GM23338 (cell line): Measurements from ENCODE around the gene CCR7.

ENCODE experiments used
- EZH2 ChIP-seq: fragments of 200-600 bp; sonication (generic); IDR thresholded peaks from one replicate; pipeline ENCODE4 v1.8.0; 2017; ENCODE audit warnings: antibody characterized with exemption, mild to moderate bottlenecking, low read depth; ENCODE audit not compliant: unreplicated experiment
- EZH2phosphoT487 ChIP-seq: fragments of 200-600 bp; sonication (generic); IDR thresholded peaks from one replicate; pipeline ENCODE4 v1.8.1; 2018; ENCODE audit warnings: antibody characterized with exemption; ENCODE audit not compliant: unreplicated experiment
- POLR2AphosphoS5 ChIP-seq: IDR thresholded peaks from 2 replicates; pipeline ENCODE4 v1.6.1; 2016; ENCODE audit warnings: antibody characterized with exemption, low read depth
- TF ChIP-seq, protein P1 (sequence below): IDR thresholded peaks from 2 replicates; pipeline ENCODE4 v1.6.1; 2016; ENCODE audit warnings: antibody characterized with exemption
- TF ChIP-seq, protein P2 (sequence below), 2 experiments: fragments of 200-600 bp in 1 of 2; sonication (generic) in 1 of 2; conservative IDR thresholded peaks; 2 replicates each; pipeline versions ENCODE4 v1.5.1 to v1.6.1; 2016 to 2017; ENCODE audit warnings: antibody characterized with exemption in 2 of 2, low read depth in 2 of 2, mild to moderate bottlenecking in 2 of 2, moderate library complexity in 1 of 2

DNA sequence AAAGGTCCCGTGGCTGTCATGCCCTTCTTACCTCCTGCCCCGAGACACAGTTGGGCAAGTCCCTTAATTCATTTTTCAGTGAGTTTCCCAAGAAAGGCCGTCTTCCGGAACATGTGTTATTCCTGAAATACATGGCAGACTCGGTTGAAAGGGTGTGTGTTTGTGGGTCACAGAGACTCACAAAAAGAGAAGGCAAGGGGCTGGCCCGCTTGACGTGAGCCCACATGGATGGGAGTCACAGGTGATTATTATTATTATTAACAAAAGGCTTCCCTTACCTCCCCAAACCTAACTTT lies 34.1 kb upstream of the CCR7 start:
- TF ChIP-seq EZH2phosphoT487 (no peak), EZH2 (no peak), POLR2AphosphoS5 (no peak)
- TF ChIP-seq, protein P1, sequence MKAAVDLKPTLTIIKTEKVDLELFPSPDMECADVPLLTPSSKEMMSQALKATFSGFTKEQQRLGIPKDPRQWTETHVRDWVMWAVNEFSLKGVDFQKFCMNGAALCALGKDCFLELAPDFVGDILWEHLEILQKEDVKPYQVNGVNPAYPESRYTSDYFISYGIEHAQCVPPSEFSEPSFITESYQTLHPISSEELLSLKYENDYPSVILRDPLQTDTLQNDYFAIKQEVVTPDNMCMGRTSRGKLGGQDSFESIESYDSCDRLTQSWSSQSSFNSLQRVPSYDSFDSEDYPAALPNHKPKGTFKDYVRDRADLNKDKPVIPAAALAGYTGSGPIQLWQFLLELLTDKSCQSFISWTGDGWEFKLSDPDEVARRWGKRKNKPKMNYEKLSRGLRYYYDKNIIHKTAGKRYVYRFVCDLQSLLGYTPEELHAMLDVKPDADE, result no peak
- TF ChIP-seq, protein P2, sequence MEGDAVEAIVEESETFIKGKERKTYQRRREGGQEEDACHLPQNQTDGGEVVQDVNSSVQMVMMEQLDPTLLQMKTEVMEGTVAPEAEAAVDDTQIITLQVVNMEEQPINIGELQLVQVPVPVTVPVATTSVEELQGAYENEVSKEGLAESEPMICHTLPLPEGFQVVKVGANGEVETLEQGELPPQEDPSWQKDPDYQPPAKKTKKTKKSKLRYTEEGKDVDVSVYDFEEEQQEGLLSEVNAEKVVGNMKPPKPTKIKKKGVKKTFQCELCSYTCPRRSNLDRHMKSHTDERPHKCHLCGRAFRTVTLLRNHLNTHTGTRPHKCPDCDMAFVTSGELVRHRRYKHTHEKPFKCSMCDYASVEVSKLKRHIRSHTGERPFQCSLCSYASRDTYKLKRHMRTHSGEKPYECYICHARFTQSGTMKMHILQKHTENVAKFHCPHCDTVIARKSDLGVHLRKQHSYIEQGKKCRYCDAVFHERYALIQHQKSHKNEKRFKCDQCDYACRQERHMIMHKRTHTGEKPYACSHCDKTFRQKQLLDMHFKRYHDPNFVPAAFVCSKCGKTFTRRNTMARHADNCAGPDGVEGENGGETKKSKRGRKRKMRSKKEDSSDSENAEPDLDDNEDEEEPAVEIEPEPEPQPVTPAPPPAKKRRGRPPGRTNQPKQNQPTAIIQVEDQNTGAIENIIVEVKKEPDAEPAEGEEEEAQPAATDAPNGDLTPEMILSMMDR (conservative IDR thresholded peaks at IDR 0.05; ENCODE audit: low read depth in 2 of 2), result no peak
